ENCODE data around the gene GTSE1.

- TF ChIP-seq CTCF (optimal IDR thresholded peaks at IDR 0.05 in 1 of 3, IDR thresholded peaks at IDR 0.05 in 1 of 3, conservative IDR thresholded peaks at IDR 0.05 in 1 of 3; ENCODE audit: extremely low read depth in 1 of 3, insufficient read depth in 2 of 3, low read length in 3 of 3) (no peak), EZH2 (IDR thresholded peaks at IDR 0.05; ENCODE audit: low read length) (no peak)
Measured at GRCh38 chr22:46348099-46348695, 51.5 kb downstream of the GTSE1 start.
